ENCODE results near the gene VGLL3.
A peak's percentile ranks its signal among the peaks of the same experiment; 100 is the strongest.

The VGLL3 gene

GRCh38 chr3:86950717-86951116 lies 40.2 kb downstream of the VGLL3 start:
- DNase-seq (ENCODE audit: low read depth) = no peak

DNA sequence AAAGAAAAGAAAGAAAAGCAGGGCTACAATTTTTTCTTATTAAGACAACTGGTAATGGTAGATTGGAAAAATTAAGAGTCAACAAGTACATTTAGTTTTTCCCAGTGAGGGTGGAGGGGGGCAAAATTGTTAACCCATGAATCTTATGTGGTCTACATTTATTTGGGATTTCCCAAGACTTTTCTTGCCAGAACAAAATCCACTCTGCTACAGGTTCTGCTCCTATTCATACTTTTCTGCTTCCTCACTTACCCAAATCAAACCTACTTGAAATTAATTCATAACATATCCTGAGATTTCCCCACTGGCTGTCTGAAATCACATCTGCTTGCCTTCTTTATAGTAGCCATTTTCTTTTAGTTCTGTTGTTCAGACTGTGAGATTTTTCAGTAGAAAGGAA lies 41.1 kb downstream of the VGLL3 start:
- no peak for DNase-seq (ENCODE audit: low read depth)

DNA sequence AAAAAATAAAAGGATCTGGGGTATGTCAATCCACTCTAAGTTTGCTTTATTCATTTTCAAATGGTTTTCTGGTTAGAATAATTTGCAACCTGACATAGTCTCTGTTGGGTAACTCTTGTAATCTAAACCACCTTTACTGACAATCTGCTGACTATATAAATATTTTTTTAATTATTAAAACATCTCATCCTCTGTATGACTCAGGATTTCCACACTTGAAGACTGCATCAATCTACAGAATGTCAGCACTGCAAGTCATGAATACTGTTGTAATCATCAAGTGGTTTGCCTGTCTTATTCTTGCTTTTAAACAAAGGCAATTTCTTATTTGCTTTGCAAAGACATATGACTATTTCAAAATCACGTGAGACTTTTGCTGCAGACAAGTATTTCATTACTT lies 42.1 kb downstream of the VGLL3 start:
- DNase-seq (ENCODE audit: low read depth) = peak; percentile 86

DNA sequence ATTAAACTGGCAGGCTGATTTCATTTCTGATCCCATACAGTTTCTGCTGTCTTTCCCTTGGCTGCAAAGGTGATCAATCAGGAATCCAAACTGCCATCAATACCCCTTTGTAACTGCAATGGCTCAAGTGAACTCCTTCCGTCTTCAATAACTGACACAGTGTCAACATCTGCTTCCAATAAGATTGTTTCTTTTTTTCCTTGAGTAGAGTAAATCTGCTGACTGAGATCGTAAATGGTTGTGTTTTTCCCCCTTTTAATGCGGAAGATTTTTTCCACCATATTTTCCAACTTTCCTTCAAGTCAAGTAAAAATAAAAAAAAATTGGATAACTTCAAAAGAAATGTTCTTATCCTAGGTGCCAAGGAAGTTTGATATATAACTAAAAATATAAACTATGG lies 48.7 kb downstream of the VGLL3 start:
- DNase-seq (ENCODE audit: low read depth) = no peak

GRCh38 chr3:86938416-86939105 lies 52.4 kb downstream of the VGLL3 start:
- DNase-seq (ENCODE audit: low read depth) = peak; percentile 85

DNA sequence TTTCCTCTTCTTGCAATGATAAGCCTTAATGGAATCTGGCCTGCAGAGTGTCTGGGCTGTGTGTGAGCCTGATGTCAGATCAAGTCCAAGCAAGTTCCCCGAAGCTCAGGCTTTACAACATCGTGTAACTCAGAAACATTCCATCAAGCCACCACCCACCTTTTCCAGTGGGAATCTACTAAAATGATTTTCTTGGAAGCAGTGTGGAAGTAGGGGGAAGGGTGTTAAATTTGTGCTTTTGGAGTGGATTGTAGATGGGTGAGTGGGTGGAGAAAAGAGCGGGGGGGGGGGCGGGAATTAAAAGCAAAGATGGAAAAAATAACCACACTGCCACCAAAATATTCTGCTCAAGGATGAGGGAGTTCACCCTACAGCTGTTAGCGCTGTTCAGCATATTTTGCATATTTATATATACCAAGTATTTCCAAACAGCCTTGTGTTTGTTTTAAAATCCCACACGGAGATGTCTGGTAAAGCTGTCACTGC lies 53.6 kb downstream of the VGLL3 start:
- peak; percentile 91 for DNase-seq (ENCODE audit: low read depth)

DNA sequence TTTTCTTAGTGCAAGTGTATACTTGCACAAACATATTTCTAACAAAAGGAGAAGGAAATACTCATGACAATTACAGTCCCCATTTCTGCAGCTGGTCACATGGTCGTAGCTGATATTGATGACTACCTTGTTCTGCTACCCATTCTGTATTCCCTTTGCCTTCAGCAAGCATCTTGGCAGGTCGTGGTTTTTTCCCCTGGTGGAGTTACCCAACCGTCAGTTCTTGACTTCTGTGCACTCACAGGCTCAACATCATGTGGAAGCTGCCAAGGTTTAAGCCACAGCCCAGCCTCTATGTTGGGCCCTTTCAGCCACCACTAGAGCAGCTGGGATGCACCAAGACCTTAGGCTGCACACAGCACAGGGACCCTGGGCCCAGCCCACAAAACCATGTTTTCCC lies 56.1 kb downstream of the VGLL3 start:
- DNase-seq (ENCODE audit: low read depth) = no peak

GRCh38 chr3:86930831-86931230 lies 60.1 kb downstream of the VGLL3 start:
- DNase-seq (ENCODE audit: low read depth) = no peak

DNA sequence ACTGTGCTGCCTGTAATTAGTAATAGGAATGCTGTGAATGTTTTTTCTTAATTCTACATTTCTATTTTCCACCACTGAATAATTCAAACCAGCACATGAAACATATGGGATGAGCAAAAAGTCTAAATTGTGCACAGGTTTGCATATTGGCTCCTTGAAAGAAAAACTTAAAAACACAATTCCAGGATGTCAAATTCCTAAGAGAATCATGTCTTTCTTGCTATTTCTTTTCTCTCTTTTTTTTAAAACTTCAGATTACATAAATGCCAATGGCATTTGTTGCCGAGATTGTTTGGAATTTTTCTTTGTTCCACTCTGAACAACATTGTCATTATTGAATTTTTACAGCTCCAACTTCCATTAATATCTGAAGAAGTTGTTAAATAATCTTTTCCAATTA lies 60.8 kb downstream of the VGLL3 start:
- no peak for DNase-seq (ENCODE audit: low read depth)

DNA sequence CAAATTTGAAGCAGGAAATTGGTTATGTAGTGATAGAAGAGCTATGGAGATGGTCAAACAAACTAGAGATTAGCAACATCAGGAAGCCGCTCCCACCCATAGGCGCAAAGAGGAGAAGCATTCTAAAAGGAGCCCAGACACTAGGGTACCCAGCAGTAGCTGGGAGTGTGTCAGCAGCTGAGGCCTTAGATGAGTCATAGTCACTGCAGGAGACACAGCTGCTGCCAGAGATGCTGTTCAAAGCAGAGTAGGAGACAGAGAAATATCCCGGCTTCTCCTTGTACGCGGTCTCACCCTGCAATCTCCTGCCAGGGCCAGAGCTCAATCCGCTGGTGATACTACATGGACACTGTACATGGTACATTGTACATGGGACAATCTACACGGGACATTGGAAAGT lies 61.9 kb downstream of the VGLL3 start:
- no peak for DNase-seq (ENCODE audit: low read depth)

DNA sequence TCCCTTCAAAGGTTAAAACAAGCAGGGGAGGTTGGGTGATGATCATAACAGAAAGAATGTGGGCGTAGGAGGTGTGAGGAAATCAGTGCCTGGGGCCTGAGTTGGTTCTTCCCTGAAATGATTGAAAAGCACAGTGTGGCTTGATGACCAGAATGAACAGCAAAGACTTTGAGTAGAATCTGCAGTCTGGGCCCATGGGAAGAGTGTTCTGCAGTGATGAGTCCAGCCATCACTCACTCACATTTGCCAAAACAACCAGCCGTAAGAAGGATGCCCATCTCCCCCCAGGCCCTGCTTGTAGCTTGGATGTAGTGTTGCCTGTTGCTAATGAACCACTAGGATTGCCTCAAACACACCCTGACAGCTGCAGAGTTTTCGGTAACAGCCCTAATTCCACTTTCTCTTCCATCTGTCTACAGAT lies 67.9 kb downstream of the VGLL3 start:
- peak; percentile 42 for DNase-seq (ENCODE audit: low read depth)

GRCh38 chr3:86921971-86922680 lies 68.8 kb downstream of the VGLL3 start:
- no peak for DNase-seq (ENCODE audit: low read depth)

GRCh38 chr3:86914670-86915069 lies 76.3 kb downstream of the VGLL3 start:
- no peak for DNase-seq (ENCODE audit: low read depth)

- no peak for DNase-seq (ENCODE audit: low read depth)
Measured at GRCh38 chr3:86913160-86913559, 77.8 kb downstream of the VGLL3 start.

- no peak for DNase-seq (ENCODE audit: low read depth)
Measured at GRCh38 chr3:86895202-86895601, 95.7 kb downstream of the VGLL3 start.

- no peak for DNase-seq (ENCODE audit: low read depth)
Measured at GRCh38 chr3:86890741-86891396, 100.1 kb downstream of the VGLL3 start.
